ENCODE results near the gene AFAP1L1. TPM values are rescaled to one million over a fixed set of nuclear protein-coding genes. Genes with fewer than 3 reads are reported as not detected.
"Not testable (repeated sequence)": the region's sequence is repeated elsewhere in the genome, so short reads cannot be mapped to it uniquely, and the experiment has no call there.

Gene AFAP1L1
- total and polyA plus RNA-seq, 12 donors: 30.3 to 61.6 (median 43.5) TPM

DNA sequence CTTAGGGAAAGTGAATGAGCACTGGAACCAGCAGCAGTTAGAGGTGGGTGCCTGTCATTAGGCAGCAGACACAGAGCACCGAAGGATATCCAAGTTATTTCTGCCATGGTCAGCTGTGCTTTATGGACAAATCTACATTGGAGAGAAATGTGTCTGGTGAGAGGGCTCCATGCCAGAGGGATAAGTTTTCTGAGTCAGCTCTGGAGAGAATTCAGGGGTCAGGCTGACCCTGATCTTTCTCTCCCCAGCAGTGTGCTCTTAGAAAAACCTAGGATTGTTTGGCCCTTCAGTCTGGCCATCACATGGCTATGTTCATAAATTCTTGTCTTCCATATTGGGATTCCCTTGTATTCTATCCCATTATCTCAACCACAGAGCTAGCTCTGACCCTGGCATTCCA, 116.3 kb downstream of the AFAP1L1 start:
- peak; percentile 8 to 41 (median 24) for ATAC-seq
- H3K4me1 ChIP-seq: peaks cover 9 to 81% (median 60%) of the 10 kb centered on the region in 9 donors
- intact Hi-C loops (cut with DNase I): loop anchor here in 3 of 10 donors (2.0 to 5.0 kb wide), 2 partner anchors 34 to 35 kb away; no protein-coding TSS in a partner anchor

DNA sequence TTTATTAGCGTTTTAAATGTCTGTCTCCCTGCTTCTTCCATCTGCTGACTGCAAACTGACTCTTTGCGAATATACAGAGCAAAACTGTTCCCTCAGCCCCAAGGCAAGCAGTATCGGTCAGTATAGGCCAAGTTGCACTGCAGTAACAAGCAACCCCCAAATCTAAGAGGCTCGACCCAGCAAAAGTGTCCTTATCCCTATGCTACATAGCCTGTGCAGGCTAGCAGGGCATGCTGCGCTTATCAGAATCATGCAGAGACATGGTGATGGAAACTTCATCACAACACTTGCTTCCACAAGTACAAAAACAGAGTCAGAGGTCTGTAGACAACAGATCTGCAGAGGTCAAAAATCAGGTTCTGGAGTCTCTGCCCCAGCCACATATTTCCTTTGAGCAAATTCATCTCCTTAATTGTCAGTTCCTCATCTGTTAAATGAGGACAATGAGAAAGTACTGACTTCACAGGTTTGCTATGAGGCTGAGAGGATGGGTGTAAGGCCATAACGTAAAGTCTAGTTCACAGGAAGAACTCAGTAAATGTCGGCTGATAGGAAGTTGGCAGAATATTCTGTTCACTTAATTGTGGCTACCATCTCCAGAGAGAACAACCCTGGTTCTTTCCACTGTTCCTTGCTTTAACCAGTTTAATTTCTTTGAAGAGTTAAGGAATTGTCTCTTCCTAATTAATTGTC, 117.0 kb downstream of the AFAP1L1 start:
- no peak overlapping the region for H3K4me3 ChIP-seq
- H3K27me3 ChIP-seq: no peaks in the 10 kb centered on the region
- DNase-seq: no peak
- no peaks in the 10 kb centered on the region for H3K9me3 ChIP-seq
- peaks cover 5 to 75% (median 53%) of the 10 kb centered on the region in 9 donors for H3K4me1 ChIP-seq
- no peaks in the 10 kb centered on the region for H3K36me3 ChIP-seq
- intact Hi-C loops (cut with DNase I): loop anchor here in 2 of 10 donors (5.0 kb wide), 1 partner anchor 34 kb away; no protein-coding TSS in a partner anchor
- H3K27ac ChIP-seq: peak overlapping the region in 9 of 10 donors; percentile 73 to 95 (median 90)
- WGBS, 2 donors: 67 to 71% methylated on average over 7 of the region's 7 CpGs
- peak in 3 of 8 donors; percentile 22 to 57 (median 40) for ATAC-seq
- TF ChIP-seq CTCF (IDR thresholded peaks at IDR 0.05): no peak

More for the DNA sequence above, 116.3 kb downstream of the AFAP1L1 start:
- H3K9me3 ChIP-seq: no peaks in the 10 kb centered on the region
- H3K27me3 ChIP-seq: no peaks in the 10 kb centered on the region
- peak in 1 of 2 donors; percentile 62 for DNase-seq
- peak overlapping the region; percentile 40 to 95 (median 87) for H3K27ac ChIP-seq
- H3K4me3 ChIP-seq: no peak overlapping the region
- no peaks in the 10 kb centered on the region for H3K36me3 ChIP-seq
- WGBS, 2 donors: 27 to 31% methylated on average over 1 of the region's 1 CpG
- no peak for TF ChIP-seq CTCF (IDR thresholded peaks at IDR 0.05)

DNA sequence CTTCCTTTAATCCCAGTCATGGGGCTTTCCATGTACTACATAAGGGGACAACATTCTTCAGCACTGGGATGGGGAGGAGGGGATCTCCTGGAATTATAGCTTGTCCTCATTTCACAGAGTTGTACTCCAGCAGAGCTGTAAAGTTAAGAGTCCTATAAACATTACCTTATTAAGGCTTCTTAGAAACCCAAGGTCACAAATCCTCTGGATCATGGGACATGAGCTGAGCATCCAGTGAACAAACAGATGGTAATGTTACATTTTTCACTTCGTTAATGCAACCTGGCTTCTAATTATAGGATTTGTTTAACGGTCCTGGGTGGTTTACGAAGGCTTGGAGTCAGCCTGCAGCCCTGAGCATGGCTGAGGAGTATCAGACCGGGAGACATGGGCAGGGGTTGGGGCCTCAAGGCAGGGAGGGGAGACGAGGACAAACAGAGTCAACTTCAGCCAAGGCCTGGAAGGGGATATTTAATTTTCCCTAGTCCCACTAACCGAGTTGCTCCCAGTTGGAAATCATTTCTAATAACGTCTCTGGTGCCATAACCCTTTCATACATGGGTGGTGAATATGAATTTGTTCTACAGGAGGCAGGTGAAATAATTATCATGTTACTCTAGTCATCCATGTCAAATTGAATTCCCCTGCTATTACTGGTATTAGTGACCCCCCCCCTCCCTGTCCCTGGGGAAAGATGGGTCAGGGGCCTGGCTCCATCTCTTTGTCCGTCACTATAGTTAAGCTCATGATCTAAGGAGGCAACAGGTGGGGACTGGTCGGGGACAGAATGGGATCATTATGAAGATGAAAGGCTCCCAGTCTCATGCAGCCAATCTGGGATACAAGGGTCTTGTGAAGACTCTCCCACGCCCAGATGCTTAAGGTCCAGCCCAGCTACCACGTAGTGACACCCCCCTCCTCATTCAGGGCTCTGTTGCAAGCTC, 118.2 kb downstream of the AFAP1L1 start:
- Histone ChIP-seq H3K36me3 (no peaks in the 10 kb centered on the region), H3K27me3 (no peaks in the 10 kb centered on the region), H3K4me3 (no peak overlapping the region), H3K27ac (peak overlapping the region in 8 of 10 donors; percentile 81 to 95 (median 90)), H3K9me3 (no peaks in the 10 kb centered on the region), H3K4me1 (peaks cover 3 to 63% (median 44%) of the 10 kb centered on the region in 9 donors)
- TF ChIP-seq CTCF (IDR thresholded peaks at IDR 0.05): no peak
- DNase-seq (no peak), ATAC-seq (no peak)
- 71 to 78% methylated on average over 11 of the region's 11 CpGs for WGBS, 2 donors
- intact Hi-C loops (cut with DNase I): loop anchor here in 3 of 10 donors (2.0 to 5.0 kb wide), 2 partner anchors 19 to 32 kb away; no protein-coding TSS in a partner anchor

GRCh38 chr5:149391076-149391475, 119.4 kb downstream of the AFAP1L1 start:
- 86 to 92% methylated on average over 6 of the region's 6 CpGs for WGBS, 2 donors
- DNase-seq, H3K36me3 ChIP-seq, H3K4me3 ChIP-seq, H3K27me3 ChIP-seq, ATAC-seq, H3K9me3 ChIP-seq: not testable (repeated sequence)
- Histone ChIP-seq H3K27ac (peak overlapping the region in 6 of 10 donors; percentile 5 to 48 (median 26)), H3K4me1 (peaks cover 2 to 50% (median 36%) of the 10 kb centered on the region in 9 donors)
- intact Hi-C loops (cut with DNase I): loop anchor here in 1 of 10 donors (2.0 kb wide), 1 partner anchor 18 kb away; no protein-coding TSS in a partner anchor

Other genes starting within 250 kb of the AFAP1L1 start
- 10 to 100 TPM in 2 of 10 donors, 1 to 10 TPM in 7, under 1 TPM in 1; 0.97 to 13.1 (median 7.4) TPM for gene SH3TC2, start 208.8 kb upstream of the AFAP1L1 start, total RNA-seq
- gene SH3TC2, start 208.8 kb upstream of the AFAP1L1 start, polyA plus RNA-seq: 1 to 10 TPM in 1 of 2 donors, under 1 TPM in 1; 0.91 to 2.9 TPM
- gene ABLIM3, start 130.4 kb upstream of the AFAP1L1 start, total RNA-seq: 100 to 1,000 TPM in 7 of 10 donors, 10 to 100 TPM in 3; 66.8 to 189 (median 106) TPM
- gene ABLIM3, start 130.4 kb upstream of the AFAP1L1 start, polyA plus RNA-seq: 10 to 100 TPM; 53.6 to 54.1 TPM
- 10 to 100 TPM in 6 of 10 donors, 1 to 10 TPM in 4; 8.1 to 13.4 (median 10.2) TPM for gene GRPEL2, start 73.6 kb downstream of the AFAP1L1 start, total RNA-seq
- 1 to 10 TPM; 4.8 to 9.5 TPM for gene GRPEL2, start 73.6 kb downstream of the AFAP1L1 start, polyA plus RNA-seq
- 1 to 10 TPM; 2.6 to 5.5 (median 4.0) TPM for gene PCYOX1L, start 86.2 kb downstream of the AFAP1L1 start, total RNA-seq
- gene PCYOX1L, start 86.2 kb downstream of the AFAP1L1 start, polyA plus RNA-seq: 1 to 10 TPM; 4.5 to 6.2 TPM
- under 1 TPM in 2 of 10 donors, not detected in 8; 0.44 to 0.83 TPM for gene IL17B, start 107.4 kb downstream of the AFAP1L1 start, total RNA-seq
- gene IL17B, start 107.4 kb downstream of the AFAP1L1 start, polyA plus RNA-seq: under 1 TPM in 1 of 2 donors, not detected in 1; 0.57 TPM